T-cell (primary cell): ENCODE data around the gene MVB12B. TPM values are rescaled to one million over a fixed set of nuclear protein-coding genes. Genes with fewer than 3 reads are reported as not detected.

Source experiments
- ATAC-seq, 4 experiments: fragments of 200-7000 bp in 3 of 4; fragments of 150-1000 bp in 1 of 4; cut with Tn5 transposase; replicated peaks in 1 of 4; 1 replicate in 3 of 4; 2 replicates in 1 of 4; pipeline ENCODE4 v1.10.0; 2021; ENCODE audit warnings: moderate library complexity in 3 of 4, mild to moderate bottlenecking in 2 of 4, moderate number of reproducible peaks in 1 of 4
- CTCF ChIA-PET, 2 donors: fragments of 300-600 bp; sonication (Branson Sonifier 250); formaldehyde crosslinking; loops; one replicate each; lab custom pipeline; 2022; ENCODE audit warnings: antibody characterized with exemption in 2 of 2; lab: Charles Lee
- POLR2A ChIA-PET, 2 donors: fragments of 300-600 bp; sonication (Branson Sonifier 250); formaldehyde crosslinking; loops; one replicate each; lab custom pipeline; 2022; ENCODE audit warnings: antibody characterized with exemption in 2 of 2; lab: Charles Lee
- DNase-seq, 35 experiments: peaks; one replicate each; pipeline versions ENCODE4 v3.0.0 to v3.0.0-alpha.2; 2013 to 2023
- H3K27ac ChIP-seq: one replicate; pipeline ENCODE4 v1.5.1; 2013; ENCODE audit warnings: low read length
- H3K27me3 ChIP-seq, 2 experiments: replicated peaks in 1 of 2; 1 replicate in 1 of 2; 2 replicates in 1 of 2; pipeline versions ENCODE4 v1.6.1 to v1.7.0; 2013; ENCODE audit warnings: low read length in 1 of 2, mixed read lengths in 1 of 2; ENCODE audit not compliant: control insufficient read depth in 2 of 2, insufficient read depth in 2 of 2; ENCODE audit errors: extremely low read depth in 1 of 2
- H3K36me3 ChIP-seq, 2 donors: 1 replicate in 1 of 2; 2 replicates in 1 of 2; pipeline versions ENCODE4 v1.6.1 to v1.7.0; 2013; ENCODE audit warnings: low read length in 1 of 2; ENCODE audit not compliant: control insufficient read depth in 2 of 2, insufficient read depth in 1 of 2; ENCODE audit errors: extremely low read depth in 1 of 2
- H3K4me1 ChIP-seq, 2 experiments: 1 replicate in 1 of 2; 2 replicates in 1 of 2; pipeline versions ENCODE4 v1.6.1 to v1.7.0; 2013; ENCODE audit warnings: low read length in 2 of 2, mixed read lengths in 1 of 2; ENCODE audit not compliant: insufficient read depth in 2 of 2, control insufficient read depth in 1 of 2; ENCODE audit errors: extremely low read depth in 1 of 2
- H3K4me3 ChIP-seq, 2 donors: 1 replicate in 1 of 2; 2 replicates in 1 of 2; pipeline versions ENCODE4 v1.5.1 to v1.7.0; 2013; ENCODE audit warnings: mild to moderate bottlenecking in 2 of 2, low read length in 1 of 2, moderate library complexity in 1 of 2; ENCODE audit not compliant: control insufficient read depth in 1 of 2; ENCODE audit errors: extremely low read depth in 1 of 2
- H3K9me3 ChIP-seq: 2 replicates; pipeline ENCODE4 v1.7.0; 2013
- H3K27ac Mint-ChIP-seq, 2 donors: one replicate each; pipeline ENCODE4 v1.8.0; 2020 to 2021; ENCODE audit warnings: mild to moderate bottlenecking in 2 of 2, mixed read lengths in 2 of 2
- H3K27me3 Mint-ChIP-seq, 2 donors: one replicate each; pipeline ENCODE4 v1.8.0; 2021 to 2022; ENCODE audit warnings: mixed read lengths in 2 of 2
- H3K36me3 Mint-ChIP-seq: one replicate; pipeline ENCODE4 v1.8.0; 2021; ENCODE audit warnings: mixed read lengths
- H3K4me1 Mint-ChIP-seq, 3 donors: one replicate each; pipeline ENCODE4 v1.8.0; 2020 to 2022; ENCODE audit warnings: mixed read lengths in 3 of 3, mild to moderate bottlenecking in 1 of 3
- H3K4me3 Mint-ChIP-seq, 3 donors: one replicate each; pipeline ENCODE4 v1.8.0; 2020 to 2022; ENCODE audit warnings: mild to moderate bottlenecking in 3 of 3, mixed read lengths in 3 of 3, moderate library complexity in 3 of 3
- H3K9me3 Mint-ChIP-seq, 3 donors: one replicate each; pipeline ENCODE4 v1.8.0; 2020 to 2022; ENCODE audit warnings: mixed read lengths in 3 of 3
- WGBS: methylation state at CpG from one replicate; pipeline ENCODE4 v1.1.5; 2013; ENCODE audit warnings: missing lambda C conversion rate; ENCODE audit not compliant: insufficient coverage; 5-methylcytosine and 5-hydroxymethylcytosine counted together
- total RNA-seq, 35 experiments: library from RNA in 6 of 35; stranded (reverse) in 6 of 35; fragments of 120-200 nt in 1 of 35; gene quantifications; one replicate each; pipeline versions ENCODE4 v1.2.1 to v1.2.4 and lab custom pipeline; 2013 to 2026

Gene MVB12B
- total RNA-seq, 5 donors from 2014 or later (not counting 1 experiment from before 2014, with no cell fraction given) = 8.2 to 25.2 (median 10.6) TPM

DNA sequence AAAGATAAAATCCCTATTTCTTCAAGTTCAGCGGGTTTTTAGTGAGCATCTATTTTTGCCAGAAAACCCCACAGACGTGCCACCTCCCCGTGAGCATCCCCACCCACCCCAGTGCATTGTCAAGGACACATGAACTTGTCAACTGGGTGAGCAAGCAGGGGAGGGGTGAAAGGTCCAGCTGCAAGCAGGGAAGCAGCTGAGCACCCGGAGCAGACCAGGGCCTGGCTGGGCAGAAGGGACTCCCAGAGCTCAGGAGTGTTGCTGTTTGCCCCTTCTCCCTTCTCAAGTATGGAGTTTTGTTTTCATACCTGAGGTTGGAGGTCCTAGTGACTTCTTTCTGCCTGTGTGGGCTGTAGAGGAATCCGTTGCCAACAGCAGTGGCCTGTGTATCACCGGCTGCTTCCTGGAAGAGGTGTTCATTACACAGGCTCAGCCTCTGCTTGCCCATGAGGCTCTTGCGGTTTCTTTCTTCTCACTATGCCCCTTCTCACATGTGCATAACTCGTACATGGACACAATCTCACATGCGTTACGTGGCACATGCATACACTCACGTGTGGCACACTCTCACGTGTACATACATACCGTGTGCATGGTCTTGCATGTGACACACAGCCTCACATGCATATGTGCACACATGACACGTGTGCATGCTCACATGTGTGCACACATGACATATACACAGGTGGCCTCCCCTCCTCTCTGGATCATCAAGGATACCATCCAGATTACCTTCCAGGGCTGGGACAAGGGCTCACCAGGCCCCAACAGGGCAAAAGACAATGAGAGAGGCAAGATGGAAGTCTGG lies 126.7 kb downstream of the MVB12B start:
- Mint-ChIP-seq H3K9me3 (no peaks in the 10 kb centered on the region), H3K4me1 (peaks cover 7 to 11% (median 9%) of the 10 kb centered on the region in 3 donors), H3K27ac (no peak overlapping the region), H3K4me3 (no peak overlapping the region), H3K36me3 (peaks cover 8% of the 10 kb centered on the region), H3K27me3 (no peaks in the 10 kb centered on the region)
- Histone ChIP-seq H3K4me3 (no peak overlapping the region), H3K4me1 (peaks cover 0 to 8% of the 10 kb centered on the region in 2 experiments), H3K9me3 (no peaks in the 10 kb centered on the region), H3K27ac (no peak overlapping the region), H3K27me3 (peaks cover 0 to 3% of the 10 kb centered on the region in 2 experiments), H3K36me3 (no peaks in the 10 kb centered on the region)
- DNase-seq = no peak
- POLR2A ChIA-PET = no interaction called here
- WGBS = 76% methylated on average over 8 of the region's 14 CpGs
- no peak for ATAC-seq
- CTCF ChIA-PET = interaction anchor here in 1 of 2 donors (1.2 kb wide), 1 partner anchor 39 kb away, joined by 3 read pairs; no protein-coding TSS in a partner anchor

DNA sequence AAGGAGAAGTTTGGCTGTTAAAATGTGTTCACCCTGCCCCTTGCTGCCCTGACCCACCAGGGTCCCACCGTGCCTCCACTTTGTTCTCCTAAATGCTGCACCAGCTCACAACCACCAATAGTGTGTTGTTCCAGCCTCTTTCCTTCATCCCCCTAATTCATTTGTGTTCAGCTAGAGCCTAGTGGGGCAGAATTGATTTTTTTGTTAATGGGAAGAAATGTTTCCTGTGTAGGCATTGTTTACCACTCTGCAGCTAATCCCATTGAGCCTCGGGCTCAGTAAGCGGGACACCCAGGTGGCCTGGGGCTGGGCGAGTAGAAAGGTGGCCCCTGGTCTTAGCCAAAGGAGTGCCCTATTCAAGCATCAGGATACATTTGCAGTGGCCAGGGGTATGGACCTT lies 127.6 kb downstream of the MVB12B start:
- H3K4me3 Mint-ChIP-seq = no peak overlapping the region
- 100% methylated on average over 1 of the region's 4 CpGs for WGBS
- Histone ChIP-seq H3K4me3 (no peak overlapping the region), H3K9me3 (no peaks in the 10 kb centered on the region), H3K36me3 (no peaks in the 10 kb centered on the region), H3K27me3 (peaks cover 0 to 3% of the 10 kb centered on the region in 2 experiments), H3K27ac (no peak overlapping the region), H3K4me1 (peaks cover 0 to 8% of the 10 kb centered on the region in 2 experiments)
- H3K9me3 Mint-ChIP-seq = no peaks in the 10 kb centered on the region
- no peak for DNase-seq
- peaks cover 5% of the 10 kb centered on the region for H3K36me3 Mint-ChIP-seq
- no peak for ATAC-seq
- H3K4me1 Mint-ChIP-seq = peaks cover 7 to 9% (median 9%) of the 10 kb centered on the region in 3 donors
- ChIA-PET POLR2A (no interaction called here), CTCF (no interaction called here)
- no peak overlapping the region for H3K27ac Mint-ChIP-seq
- H3K27me3 Mint-ChIP-seq = no peaks in the 10 kb centered on the region

DNA sequence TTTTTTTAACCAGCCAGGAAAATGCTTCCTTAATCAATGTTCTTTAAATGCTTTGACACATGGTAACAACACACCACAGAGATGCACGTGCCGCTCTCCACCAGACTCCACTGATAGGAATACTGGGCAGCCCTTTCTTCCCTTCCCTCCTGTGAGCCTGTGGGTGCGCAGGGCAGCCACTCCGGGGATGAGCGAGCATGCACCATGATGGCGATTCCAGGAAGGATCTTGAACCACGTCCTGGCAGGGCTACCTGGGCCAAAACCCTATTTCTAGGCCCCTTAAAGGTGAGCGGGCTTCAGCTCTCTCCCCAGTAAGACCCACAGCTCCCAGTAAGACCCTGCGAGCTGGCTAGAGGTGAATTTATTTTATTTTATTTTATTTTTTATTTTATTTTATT lies 128.2 kb downstream of the MVB12B start:
- Mint-ChIP-seq H3K9me3 (no peaks in the 10 kb centered on the region), H3K4me1 (peaks cover 7 to 9% (median 9%) of the 10 kb centered on the region in 3 donors), H3K27me3 (no peaks in the 10 kb centered on the region), H3K27ac (no peak overlapping the region), H3K36me3 (peaks cover 5% of the 10 kb centered on the region), H3K4me3 (no peak overlapping the region)
- Histone ChIP-seq H3K27me3 (peaks cover 0 to 3% of the 10 kb centered on the region in 2 experiments), H3K9me3 (no peaks in the 10 kb centered on the region), H3K36me3 (no peaks in the 10 kb centered on the region), H3K4me1 (peaks cover 0 to 8% of the 10 kb centered on the region in 2 experiments), H3K27ac (no peak overlapping the region), H3K4me3 (no peak overlapping the region)
- ChIA-PET POLR2A (no interaction called here), CTCF (no interaction called here)
- WGBS = 95% methylated on average over 6 of the region's 9 CpGs
- DNase-seq = no peak
- no peak for ATAC-seq

DNA sequence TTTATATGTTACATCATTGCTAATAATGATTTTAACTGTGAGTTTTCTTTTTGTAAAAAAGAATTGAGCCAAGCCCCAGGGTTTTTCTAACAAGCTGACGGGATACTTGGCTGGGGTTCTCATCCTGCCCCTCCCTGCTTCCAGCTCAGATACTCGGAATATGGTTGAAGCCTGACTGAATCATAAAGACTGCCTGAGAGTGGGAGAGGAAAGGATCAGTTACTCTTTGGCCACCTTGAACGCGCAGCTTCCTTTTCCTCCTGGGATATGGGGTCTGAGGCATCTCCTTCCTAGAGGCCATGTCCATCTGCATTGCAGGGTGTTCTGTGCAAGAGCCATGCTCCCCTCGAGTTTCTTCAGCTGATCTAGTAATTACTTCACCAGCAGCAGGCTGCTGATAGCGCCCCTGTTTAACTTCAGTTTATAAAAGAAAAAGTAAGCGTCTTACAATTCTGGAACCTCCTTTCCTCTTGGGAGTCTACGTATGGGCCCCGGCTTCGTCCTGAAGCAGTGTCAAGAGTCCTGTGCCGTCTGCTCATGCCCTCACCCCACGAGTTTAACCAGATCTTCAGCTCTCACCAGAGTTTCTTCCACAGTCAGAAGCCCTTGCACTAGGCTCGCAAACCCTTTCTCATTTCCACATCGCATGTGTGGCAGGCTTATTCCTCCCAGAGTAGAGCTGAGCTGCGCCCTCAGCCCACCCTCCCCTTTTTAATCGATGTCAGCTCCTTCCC lies 130.0 kb downstream of the MVB12B start:
- Mint-ChIP-seq H3K9me3 (no peaks in the 10 kb centered on the region), H3K4me3 (no peak overlapping the region), H3K27me3 (no peaks in the 10 kb centered on the region), H3K4me1 (peaks cover 5 to 9% (median 7%) of the 10 kb centered on the region in 3 donors), H3K27ac (no peak overlapping the region), H3K36me3 (peaks cover 5% of the 10 kb centered on the region)
- Histone ChIP-seq H3K27ac (no peak overlapping the region), H3K9me3 (no peaks in the 10 kb centered on the region), H3K4me3 (no peak overlapping the region), H3K4me1 (peaks cover 0 to under 1% of the 10 kb centered on the region in 2 experiments), H3K36me3 (no peaks in the 10 kb centered on the region), H3K27me3 (no peaks in the 10 kb centered on the region)
- ChIA-PET CTCF (interaction anchor here (0.6 to 0.7 kb wide), 2 partner anchors 35 to 60 kb away, joined by 3 to 4 read pairs; no protein-coding TSS in a partner anchor), POLR2A (no interaction called here)
- 87% methylated on average over 11 of the region's 16 CpGs for WGBS
- DNase-seq (no peak), ATAC-seq (no peak)

DNA sequence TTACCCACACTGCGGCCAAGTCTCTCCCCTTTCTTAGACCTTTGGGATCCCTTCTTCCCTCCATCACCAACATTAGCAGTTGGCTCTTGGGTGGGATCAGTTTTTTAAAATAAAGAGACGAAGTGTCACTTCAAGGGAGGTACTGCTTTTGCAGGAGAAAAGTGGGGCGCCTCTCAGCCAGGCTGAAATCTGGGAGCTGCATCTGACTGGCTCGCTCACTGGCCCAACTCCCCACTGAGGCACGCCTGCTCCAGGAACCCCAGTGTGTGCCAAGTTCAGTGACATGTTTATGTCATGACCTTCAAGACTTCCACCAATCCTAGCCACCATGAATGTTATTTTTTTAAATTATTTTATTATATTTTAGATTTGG lies 130.5 kb downstream of the MVB12B start:
- DNase-seq = no peak
- H3K4me3 ChIP-seq = no peak overlapping the region
- H3K36me3 ChIP-seq = no peaks in the 10 kb centered on the region
- Mint-ChIP-seq H3K36me3 (peaks cover 3% of the 10 kb centered on the region), H3K27me3 (no peaks in the 10 kb centered on the region), H3K9me3 (no peaks in the 10 kb centered on the region), H3K4me3 (no peak overlapping the region), H3K27ac (no peak overlapping the region), H3K4me1 (peaks cover 4 to 7% (median 5%) of the 10 kb centered on the region in 3 donors)
- no peaks in the 10 kb centered on the region for H3K27me3 ChIP-seq
- no peak overlapping the region for H3K27ac ChIP-seq
- no CpG with 5 or more reads among the region's 5 CpGs for WGBS
- no peaks in the 10 kb centered on the region for H3K9me3 ChIP-seq
- POLR2A ChIA-PET = no interaction called here
- no peak for ATAC-seq
- no peaks in the 10 kb centered on the region for H3K4me1 ChIP-seq
- CTCF ChIA-PET = no interaction called here

DNA sequence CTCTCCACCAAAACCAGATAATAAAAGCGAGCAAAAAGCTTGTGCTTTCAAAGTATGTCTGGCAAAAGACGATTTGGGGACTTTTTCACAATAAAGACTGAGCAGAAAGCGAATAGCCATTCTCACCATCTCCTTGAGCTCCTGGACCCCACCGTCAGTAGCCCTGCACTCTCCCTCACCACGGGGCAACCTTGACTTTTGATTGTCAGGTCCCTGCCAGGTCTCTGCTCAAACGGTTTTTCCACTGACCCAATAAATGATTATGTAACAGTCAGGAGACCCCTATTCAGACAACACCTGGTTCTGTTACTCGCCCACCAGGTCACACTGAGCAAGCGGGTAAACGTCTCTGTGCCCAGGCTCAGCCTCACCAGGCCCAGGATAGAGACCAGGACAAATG lies 131.3 kb downstream of the MVB12B start:
- no peaks in the 10 kb centered on the region for H3K9me3 ChIP-seq
- H3K36me3 Mint-ChIP-seq = peaks cover 3% of the 10 kb centered on the region
- H3K27ac Mint-ChIP-seq = no peak overlapping the region
- no peaks in the 10 kb centered on the region for H3K9me3 Mint-ChIP-seq
- ATAC-seq (no peak), DNase-seq (no peak)
- no peaks in the 10 kb centered on the region for H3K36me3 ChIP-seq
- ChIA-PET POLR2A (no interaction called here), CTCF (interaction anchor here in 1 of 2 donors (0.5 kb wide), 1 partner anchor 38 kb away, joined by 5 read pairs; no protein-coding TSS in a partner anchor)
- H3K27ac ChIP-seq = no peak overlapping the region
- peaks cover 0 to 5% (median 3%) of the 10 kb centered on the region in 3 donors for H3K4me1 Mint-ChIP-seq
- H3K4me3 ChIP-seq = no peak overlapping the region
- no peak overlapping the region for H3K4me3 Mint-ChIP-seq
- no peaks in the 10 kb centered on the region for H3K27me3 ChIP-seq
- WGBS = 93% methylated on average over 8 of the region's 9 CpGs
- H3K27me3 Mint-ChIP-seq = no peaks in the 10 kb centered on the region
- H3K4me1 ChIP-seq = no peaks in the 10 kb centered on the region
